Dermis microvascular lymphatic vessel endothelial cell (primary cell): ENCODE measurements around the gene GPHB5. TPM values are rescaled to one million over a fixed set of nuclear protein-coding genes. Genes with fewer than 3 reads are reported as not detected.
"Not testable (repeated sequence)": the region's sequence is repeated elsewhere in the genome, so short reads cannot be mapped to it uniquely, and the experiment has no call there.

ENCODE experiments used
- DNase-seq, 2 donors: peaks; one replicate each; pipeline versions ENCODE4 v3.0.0 to v3.0.0-alpha.2; 2010; ENCODE audit warnings: low read depth in 2 of 2
- total RNA-seq: library from RNA; depleted of rRNA; stranded (reverse); fragments of >200 nt; gene quantifications from 2 replicates; pipeline ENCODE4 v1.2.1, GENCODE V29; 2014

GPHB5 gene
- total RNA-seq, 1 donor from 2014 or later, result not detected

DNA sequence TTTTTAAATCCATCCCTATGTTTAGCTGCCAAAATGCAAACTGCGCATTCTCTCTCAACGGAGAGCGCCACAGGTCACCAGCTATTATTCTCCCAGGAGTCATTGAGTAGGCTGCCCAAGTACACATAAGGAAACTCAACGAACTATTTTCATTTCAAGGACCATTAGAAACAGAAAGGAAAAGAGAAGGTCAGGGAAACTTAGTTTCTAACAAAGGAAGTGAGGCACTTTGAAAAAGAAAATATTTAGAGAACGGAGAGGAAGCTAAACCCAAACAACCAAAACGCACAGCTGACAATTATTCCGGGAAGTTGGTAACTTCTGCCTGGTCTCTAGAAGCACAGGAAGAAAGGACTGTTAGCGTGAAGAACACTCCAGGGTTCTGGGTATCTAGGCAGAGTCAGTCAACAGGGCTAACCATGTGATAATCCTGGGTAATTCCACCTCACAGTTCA is 23.5 kb downstream of the GPHB5 start:
- DNase-seq, result peak in 1 of 2 donors; percentile 55

DNA sequence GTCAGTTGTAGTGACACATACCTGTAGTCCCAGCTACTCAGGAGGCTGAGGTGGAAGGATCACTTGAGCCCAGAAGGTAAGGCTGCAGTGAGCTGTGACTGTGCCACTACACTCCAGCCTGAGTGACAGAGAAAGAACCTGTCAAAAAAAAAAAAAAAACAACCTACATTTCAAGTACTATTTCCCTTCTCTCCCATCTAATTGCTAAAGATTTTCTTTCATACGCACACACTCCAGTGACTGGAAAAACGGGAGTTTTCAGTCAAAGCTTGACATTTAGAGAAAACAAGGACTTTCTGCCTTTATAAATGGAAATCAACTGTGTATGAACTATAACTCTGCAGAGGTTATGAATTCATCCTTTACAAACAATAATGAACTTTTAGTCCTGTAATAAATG is 25.9 kb downstream of the GPHB5 start:
- no peak for DNase-seq

DNA sequence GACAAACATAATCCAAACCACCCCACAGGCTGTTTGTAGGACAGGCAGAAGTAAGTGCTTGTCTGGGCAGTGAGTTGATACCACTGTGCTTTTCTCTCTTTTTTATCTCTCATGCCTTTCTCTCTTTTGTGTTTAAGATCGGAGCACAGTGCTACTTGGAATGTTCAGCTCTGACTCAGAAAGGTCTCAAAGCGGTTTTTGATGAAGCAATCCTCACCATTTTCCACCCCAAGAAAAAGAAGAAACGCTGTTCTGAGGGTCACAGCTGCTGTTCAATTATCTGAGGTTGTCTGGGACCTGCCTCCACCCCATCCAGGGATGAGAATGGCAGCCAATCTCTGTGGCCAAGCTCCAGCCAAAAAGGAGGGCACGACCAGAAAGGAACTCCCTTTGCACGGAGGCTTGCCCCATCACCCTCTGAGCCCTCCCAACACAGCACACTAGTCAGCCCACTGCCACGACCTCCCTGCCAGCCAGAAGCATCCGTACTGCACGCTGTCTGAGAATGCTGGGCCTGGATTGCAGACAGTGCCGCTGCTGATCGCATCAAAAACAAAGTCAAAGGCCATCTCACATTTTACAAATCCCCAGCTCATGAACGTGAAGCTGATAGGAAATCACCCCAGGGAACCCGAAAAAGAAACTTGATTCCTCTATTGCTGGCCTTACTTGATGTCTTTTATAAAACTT is 27.8 kb downstream of the GPHB5 start:
- DNase-seq, result no peak

DNA sequence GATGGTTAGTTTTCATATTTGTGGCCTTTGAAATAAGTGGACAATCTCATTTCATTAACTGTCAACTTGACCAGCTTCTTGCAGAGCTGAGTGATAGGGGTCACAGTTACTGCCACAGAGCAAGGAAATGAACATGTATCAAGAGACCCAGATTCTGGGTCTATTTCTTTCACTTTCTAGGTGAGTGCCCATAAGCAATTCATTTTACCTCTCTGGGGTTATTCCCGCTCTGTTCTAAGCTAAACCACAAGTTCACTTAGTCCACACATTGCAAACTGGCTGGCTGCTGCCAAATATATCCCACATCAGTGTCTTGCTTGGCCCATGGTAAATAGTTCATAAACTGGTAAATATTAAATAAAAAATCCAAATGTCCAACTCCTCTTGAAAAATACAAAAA is 29.9 kb downstream of the GPHB5 start:
- no peak for DNase-seq

DNA sequence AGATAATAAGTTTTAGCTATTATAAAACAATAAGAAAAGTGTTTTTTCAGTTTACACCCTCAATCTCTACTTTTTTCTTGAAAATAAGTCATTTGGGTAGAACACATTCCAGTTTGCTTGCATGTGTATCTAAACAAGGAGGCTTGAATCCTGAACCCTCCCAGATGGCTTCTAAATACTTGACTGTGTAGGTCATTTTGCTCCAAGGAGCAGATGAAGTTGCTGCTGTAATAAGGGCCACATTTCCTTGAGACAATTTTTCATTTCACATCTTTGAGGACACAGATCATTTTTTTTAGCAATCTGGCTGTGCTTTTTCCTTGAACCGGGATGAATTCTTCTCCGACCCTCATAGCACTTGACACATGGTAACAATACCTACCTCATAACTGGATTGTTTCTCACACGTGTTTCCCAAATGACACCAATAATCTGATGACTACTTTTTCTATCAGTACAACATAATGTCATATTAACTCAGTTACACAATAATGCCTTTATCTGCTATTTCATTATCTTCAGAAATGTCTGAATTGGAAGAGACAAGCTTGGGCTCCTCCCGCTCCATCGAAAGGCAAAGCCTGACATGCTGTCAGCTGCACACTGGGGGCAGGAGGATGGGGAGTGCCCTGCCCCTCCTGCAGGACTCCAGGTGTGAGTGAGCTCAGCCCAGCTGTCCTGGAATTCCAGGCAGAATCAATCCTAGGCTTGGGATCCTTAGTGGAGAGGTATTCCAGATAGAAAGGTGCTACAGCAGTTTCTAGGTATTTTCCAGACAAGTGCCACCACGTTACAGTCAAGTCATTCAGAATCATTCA is 30.9 kb downstream of the GPHB5 start:
- DNase-seq, result no peak

DNA sequence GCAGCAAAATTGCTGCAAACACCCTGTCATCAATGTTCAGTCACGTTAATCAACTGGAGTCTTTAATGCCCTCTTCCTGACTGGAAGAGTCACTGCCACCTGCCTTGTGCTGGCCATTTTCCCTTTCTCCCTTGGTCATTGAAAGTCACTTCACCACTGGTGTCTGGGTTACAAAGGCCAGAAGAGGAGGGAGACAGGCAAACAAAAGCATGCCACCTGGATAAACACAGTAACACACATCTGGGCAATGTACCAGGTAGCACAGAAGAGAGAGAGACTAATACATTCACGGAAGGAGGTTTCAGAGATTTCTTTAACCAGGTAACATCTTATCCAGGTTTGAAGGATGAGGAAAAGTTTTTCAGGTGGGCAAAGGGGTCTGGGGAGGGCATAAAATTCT is 32.7 kb downstream of the GPHB5 start:
- no peak for DNase-seq

DNA sequence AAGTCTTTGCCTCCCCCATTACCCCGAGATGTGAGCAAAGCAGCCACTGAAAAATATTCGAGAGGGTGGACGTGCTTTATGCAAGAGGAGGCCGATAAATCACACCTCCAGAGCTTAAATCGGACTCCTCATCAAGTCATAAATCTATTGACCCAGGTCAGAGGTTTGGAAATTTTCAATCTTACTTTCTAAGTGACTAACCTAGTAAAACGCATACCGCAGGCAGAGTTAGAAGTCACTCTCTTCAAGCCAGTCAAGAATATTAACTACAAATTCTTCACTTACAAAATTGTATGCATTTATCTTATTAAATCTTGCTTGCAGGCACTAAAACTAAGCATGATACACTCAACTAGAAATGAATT is 34.9 kb downstream of the GPHB5 start:
- DNase-seq, result no peak

DNA sequence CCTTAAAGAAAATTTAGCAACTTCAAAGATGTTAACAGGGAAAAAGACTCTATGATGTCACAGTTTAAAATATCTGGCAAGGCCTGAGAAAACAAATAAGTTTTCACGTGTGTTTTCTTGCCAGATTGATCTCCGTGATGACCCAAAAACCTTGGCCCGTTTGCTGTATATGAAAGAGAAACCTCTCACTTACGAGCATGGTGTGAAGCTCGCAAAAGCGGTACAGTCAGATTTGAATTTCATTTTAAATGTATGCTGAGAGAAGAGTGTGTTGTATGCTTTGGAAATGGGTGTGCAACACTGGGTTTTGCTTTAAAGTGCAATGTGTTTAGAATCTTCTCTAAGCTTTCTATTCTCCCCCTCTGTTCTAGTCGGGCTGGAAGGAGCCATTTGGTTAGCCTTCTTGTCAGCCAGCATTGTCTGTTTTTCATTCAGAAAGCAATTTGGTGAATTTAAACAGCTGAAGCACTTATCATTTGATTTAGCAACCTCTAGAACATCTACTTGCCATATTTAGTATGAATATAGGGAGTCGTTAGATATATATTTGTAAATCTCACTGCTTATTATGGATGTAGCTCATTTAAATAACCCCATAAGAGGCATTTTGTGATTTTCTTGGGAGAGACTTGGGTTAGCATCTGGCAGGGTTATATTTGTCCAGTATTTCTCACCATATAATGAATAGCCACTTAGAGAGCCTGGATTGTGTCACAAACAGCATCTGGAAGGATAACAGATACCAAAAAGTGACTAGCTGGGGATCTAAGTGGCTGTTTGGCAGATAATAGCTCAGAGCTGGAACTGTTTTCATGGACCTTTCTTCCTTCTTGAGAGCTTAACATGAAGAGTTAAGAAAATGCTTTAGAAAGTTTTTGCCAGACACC is 35.5 kb downstream of the GPHB5 start:
- no peak for DNase-seq

DNA sequence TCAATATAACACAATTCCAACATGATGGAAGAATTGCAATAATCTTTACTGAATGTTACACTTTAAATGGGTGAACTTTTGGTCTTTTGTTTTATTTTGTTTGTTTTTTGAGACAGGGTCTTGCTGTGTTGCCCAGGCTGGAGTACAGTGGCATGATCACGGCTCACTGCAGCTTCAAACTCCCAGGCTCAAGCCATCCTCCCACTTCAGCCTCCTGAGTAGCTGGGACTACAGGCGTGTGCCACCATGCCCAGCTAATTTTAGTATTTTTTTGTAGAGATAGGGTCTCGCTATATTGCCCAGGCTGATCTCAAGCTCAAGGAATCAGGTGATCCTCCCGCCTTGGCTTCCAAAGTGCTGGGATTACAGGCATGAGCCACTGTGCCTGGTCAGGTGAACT is 38.8 kb downstream of the GPHB5 start:
- not testable (repeated sequence) for DNase-seq

DNA sequence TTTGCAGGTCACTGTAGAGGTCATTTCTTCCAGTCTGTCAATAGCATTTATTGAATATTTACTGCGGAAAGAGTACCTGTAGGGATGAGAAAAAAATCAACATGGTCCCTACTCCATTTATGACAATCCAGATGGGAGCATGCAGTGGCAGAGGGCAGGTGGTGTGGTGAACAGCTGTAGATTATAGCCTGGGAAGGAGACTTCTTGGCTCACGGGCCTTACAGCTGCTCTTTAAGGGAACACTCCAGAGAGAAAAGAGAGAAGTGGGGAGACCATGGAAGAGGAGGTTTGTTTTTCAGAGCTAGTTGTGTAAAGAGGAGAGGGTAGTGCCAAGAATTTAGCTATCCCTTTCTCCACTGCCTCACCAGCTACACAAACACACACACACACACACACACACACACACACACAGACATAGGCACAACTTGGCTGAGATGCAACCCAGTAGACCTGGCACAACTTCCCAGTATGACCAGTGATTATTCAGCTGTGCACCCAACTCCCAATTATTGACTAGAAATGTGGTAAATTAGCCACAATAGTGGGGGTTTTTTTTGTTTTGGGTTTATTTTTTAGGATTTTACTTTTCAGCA is 41.0 kb downstream of the GPHB5 start:
- no peak for DNase-seq

DNA sequence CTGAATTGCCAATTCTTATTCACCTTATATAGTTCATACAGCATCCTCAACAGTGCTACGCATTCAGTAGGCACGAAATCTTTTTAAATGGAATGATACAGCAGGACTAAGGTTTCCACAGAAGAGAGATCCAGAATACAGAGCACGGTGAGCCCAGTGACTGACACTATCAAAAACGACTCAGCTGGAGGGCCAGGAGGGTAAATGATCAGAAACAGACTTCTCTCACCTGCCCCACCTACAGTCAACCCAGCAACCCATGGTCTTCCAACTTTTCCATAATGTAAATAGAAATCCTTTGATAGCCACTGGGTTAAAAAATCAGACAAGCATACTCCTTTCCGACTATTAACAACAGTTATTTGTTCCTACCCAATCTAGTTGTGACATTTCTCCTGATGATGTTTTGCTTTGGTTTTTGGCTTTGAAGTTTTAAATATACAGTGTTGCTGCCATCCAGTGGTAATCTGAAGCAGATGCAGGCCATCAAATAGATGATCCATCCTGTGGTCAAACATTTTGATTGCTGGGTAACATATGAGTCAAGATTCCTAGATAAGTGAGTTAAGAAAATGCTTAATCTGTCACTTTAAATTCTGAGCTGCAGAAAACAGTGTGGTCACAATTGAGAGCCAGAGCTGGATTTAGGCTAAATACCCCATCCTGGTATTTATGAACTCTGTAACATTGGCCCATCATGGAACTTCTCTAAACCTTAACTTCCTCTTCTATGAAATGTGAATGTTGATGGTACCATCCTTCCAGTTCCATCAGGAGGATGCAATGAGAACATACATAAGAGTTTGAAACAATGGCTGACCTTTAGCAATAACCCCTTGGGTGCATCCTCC is 42.0 kb downstream of the GPHB5 start:
- peak; percentile 45 to 58 for DNase-seq

DNA sequence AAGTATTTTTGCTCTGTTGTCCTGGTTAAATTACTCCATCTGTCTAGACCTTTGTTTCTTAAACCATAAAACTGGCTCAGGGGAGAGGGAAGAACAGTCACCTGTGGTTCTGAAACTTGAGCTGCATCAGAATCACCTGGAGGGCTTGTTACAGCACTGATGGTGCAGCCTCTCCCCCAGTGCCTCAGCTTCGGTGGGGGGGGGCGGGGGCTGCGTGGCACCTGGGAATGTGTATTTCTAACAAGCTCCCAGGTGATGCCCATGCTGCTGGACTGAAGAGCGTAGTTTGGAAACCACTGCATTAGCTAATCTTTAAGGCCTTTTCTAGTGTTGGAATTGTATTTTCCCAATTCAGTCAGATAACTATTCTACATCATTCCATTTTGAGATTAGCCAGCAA is 42.7 kb downstream of the GPHB5 start:
- no peak for DNase-seq

DNA sequence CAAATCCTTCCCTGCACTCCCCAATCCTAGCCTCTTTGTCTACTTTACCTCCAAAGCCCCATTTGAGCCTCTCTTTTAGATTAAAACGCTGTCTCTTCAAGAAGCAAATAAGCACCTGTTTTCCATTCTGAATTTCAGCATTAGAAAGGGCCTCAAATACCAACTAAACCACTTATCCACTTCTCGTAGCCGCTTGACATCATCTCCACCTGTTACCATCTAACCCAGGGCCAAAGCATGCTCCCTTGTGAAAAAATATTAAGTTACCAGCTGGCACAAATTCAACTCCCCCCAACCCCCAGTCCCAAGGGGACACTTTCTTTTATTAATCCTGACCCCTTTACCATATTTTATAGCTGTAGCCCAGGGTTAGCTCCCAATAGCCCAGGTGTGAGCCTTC is 43.1 kb downstream of the GPHB5 start:
- DNase-seq, result no peak

DNA sequence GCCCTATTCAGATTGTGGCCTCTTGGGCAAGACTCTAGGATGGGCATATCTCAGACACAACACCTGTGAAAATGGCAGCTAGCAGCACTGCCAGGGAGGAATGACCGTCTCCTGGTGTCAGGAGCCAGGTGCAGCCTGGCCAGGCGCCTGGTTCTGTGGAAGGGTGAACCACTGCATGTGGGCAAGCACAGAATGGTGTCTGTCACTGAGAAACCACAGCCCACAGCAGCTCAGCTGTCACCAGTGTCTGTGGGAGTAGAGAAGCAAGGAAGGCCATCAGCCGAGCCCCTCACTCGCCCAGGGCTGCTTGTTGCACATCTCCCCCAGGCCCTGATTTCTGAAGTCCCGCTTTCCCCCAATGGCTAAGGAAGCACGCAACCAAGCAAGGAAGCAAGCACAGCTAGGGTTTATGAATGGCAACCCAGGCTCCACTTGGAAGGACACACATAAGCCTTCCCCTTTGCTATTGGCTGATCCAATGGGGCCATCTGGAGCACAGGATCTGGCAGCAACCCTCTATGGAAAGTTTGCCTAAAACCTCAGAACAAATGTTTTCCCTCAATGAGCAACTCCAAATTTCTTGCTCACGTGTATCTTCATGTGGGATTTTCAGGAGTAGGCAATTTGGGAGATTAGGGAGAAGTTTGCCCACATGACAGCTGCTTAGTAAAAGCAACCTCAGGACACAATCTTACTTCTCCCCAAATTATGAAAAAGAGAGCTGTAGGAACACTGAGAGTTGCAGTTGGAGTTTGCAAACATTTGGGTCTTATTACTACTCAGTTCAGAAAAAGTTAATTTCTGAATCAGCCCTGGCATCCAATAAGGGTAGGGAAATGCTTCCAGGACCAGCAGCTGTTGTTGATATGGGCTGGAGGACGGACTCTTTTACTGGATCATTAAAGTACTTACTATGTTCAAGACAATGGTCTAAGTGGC is 44.7 kb downstream of the GPHB5 start:
- no peak for DNase-seq

DNA sequence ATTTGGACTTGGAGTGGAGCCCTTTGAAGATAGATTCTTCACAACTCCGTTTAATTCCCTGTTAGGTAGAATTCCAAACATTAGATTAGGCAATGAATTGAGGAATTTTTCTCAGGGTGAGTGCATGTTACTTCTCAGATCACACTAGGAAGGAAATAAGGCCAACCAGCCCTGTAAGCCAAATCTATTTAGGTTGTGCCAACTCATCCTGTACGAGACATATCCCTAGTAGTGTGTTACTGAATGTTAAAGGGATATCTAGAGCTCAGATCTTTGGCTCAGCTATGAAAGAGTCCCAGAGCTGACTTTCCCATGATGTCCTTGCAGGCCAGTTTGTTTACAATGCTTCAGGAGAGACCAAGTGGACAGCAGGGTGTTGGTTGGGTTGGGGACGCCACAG is 45.6 kb downstream of the GPHB5 start:
- peak in 1 of 2 donors; percentile 39 for DNase-seq

DNA sequence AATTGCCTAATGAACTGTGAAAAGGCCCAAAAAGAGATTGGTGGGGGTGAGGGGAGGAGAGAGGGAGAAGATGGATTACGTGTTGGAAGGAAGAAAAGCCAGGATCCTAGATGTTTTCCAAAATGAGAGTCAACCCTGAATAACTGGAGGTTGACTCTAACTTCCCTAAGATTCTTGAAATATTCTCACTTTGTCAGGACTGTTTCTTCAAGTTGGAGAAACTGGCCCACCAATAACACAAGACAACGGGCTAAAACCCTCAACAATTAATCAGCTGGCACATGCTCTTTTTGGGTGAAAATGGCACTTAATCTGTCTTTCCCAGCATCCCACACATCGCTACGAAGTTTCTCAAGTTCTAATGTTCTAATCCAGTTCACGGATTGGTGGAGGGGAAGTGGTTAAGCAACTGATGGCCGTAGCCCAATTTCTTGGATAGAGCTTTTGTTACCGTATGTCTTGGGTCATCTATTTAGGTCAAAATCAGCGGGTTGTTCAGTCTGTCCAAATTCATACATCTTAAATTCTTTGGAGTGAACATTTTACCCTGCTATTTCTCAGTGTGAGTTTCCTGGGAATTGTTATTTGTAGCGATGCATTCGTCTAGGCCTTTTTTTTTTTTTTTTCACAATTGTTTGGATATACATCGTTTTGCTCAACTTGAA is 49.0 kb downstream of the GPHB5 start:
- DNase-seq, result no peak

DNA sequence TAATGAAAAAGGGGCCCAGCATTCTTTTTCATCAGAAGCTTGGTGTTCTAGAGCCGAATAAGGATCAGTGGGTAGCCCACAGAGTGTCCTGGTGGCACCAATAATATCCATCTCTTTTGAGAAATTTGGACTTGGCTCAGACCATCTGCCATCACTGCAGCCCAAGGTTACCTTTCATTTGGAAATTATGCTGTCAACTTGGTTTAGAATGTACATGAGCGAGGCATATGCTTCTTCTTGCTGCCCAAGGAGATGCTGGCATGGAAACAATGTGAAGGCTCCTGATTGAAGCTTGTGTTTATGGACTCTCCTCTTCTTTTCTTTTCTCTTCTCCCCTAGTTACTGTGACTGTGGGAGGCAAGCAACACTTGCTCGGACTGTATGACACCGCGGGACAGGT is 50.0 kb downstream of the GPHB5 start:
- DNase-seq, result no peak

DNA sequence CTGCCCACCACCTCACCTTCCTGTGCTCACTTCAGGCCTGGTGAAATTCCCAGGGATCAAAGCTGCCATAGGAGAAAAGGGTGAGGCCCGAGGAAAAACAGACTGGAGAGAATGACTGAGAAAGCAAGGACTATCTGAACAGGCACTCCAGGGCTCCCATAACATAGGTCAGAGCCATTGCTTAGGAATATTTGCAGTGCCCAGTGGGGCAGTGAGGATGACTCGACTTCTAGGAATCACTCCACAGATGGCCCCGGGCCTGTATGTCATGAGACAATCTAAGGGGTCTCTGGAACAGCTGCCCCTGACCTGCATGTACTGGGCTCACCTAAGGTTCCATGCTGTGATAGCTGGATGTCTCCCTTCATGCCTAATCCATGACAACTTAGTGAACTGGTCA is 51.6 kb downstream of the GPHB5 start:
- peak in 1 of 2 donors; percentile 23 for DNase-seq

DNA sequence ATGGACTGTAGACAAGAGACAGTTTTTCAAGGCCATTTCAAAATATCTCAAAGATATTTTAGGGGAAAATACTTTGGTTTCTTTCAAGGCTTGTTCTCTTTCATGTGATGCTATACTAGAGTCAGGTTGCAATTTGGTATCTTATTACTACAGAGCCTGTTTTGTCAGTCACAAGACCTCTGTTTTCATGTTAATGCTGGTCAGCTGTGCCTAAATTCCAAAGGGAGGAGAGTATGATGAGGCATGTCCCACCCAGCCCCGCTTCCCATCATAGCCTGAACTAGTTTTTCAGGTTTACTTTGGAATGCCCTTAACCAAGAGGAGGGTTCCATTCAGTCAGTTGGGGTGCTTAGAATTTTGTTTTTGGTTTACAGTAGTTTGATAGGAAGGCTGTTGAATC is 52.6 kb downstream of the GPHB5 start:
- DNase-seq, result no peak
